ENCODE results near the gene NCOA3.

The NCOA3 gene

GRCh38 chr20:47531458-47531857, 29.8 kb downstream of the NCOA3 start:
- TF ChIP-seq ZBTB7A (IDR thresholded peaks at IDR 0.05; ENCODE audit: low read depth), result no peak
- TF ChIP-seq EGR1 (IDR thresholded peaks at IDR 0.05), result no peak
- no peak for TF ChIP-seq MAX (IDR thresholded peaks at IDR 0.05)
- TF ChIP-seq NFIC (IDR thresholded peaks at IDR 0.05), result no peak
- TF ChIP-seq CREB1 (IDR thresholded peaks at IDR 0.05; ENCODE audit: low read depth), result no peak
- TF ChIP-seq TAF1 (IDR thresholded peaks at IDR 0.05; ENCODE audit: low read depth), result no peak
- no peak for TF ChIP-seq FOXM1 (IDR thresholded peaks at IDR 0.05; ENCODE audit: borderline replicate concordance, low read depth)

GRCh38 chr20:47532002-47532401, 30.3 kb downstream of the NCOA3 start:
- no peak for TF ChIP-seq EP300 (IDR thresholded peaks at IDR 0.05; ENCODE audit: borderline replicate concordance)
- no peak for TF ChIP-seq REST (IDR thresholded peaks at IDR 0.05; ENCODE audit: low read depth)
- TF ChIP-seq TAF1 (IDR thresholded peaks at IDR 0.05; ENCODE audit: low read depth), result no peak
- TF ChIP-seq, protein P1, sequence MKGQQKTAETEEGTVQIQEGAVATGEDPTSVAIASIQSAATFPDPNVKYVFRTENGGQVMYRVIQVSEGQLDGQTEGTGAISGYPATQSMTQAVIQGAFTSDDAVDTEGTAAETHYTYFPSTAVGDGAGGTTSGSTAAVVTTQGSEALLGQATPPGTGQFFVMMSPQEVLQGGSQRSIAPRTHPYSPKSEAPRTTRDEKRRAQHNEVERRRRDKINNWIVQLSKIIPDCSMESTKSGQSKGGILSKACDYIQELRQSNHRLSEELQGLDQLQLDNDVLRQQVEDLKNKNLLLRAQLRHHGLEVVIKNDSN (IDR thresholded peaks at IDR 0.05), result no peak
- TF ChIP-seq YY1 (IDR thresholded peaks at IDR 0.05; ENCODE audit: low read depth), result no peak
- TF ChIP-seq MAX (IDR thresholded peaks at IDR 0.05), result no peak
- no peak for TF ChIP-seq NFIC (IDR thresholded peaks at IDR 0.05)
- no peak for TF ChIP-seq CREB1 (IDR thresholded peaks at IDR 0.05; ENCODE audit: low read depth)
- no peak for TF ChIP-seq RAD21 (IDR thresholded peaks at IDR 0.05; ENCODE audit: low read depth)
- no peak for TF ChIP-seq CEBPB (IDR thresholded peaks at IDR 0.05)
- no peak for TF ChIP-seq EGR1 (IDR thresholded peaks at IDR 0.05)

DNA sequence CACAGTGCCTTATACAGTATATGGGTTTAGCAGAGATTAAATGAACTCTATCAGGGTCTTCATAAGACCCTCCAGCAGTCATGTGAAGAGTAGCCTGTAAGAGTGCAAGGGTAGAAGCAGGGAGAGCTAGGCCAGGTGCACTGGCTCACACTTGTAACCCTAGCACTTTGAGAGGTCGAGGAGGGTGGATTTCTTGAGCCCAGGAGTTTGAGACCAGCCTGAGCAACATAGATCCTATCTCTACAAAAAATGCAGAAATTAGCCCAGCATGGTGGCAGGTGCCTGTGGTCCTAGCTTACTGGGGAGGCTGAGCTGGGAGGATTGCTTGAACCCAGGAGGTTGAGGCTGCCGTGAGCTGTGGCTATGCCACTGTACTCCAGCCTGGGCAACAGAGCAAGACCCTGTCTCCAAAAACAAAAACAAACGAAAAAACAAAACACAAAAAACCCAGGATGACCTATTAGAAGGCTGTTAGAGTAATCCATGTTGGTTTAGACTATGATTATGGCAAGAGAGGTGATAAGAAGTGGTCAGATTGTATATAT, 31.9 kb downstream of the NCOA3 start:
- TF ChIP-seq, protein P1 (IDR thresholded peaks at IDR 0.05), result no peak
- TF ChIP-seq ZBTB7A (IDR thresholded peaks at IDR 0.05; ENCODE audit: low read depth), result no peak

DNA sequence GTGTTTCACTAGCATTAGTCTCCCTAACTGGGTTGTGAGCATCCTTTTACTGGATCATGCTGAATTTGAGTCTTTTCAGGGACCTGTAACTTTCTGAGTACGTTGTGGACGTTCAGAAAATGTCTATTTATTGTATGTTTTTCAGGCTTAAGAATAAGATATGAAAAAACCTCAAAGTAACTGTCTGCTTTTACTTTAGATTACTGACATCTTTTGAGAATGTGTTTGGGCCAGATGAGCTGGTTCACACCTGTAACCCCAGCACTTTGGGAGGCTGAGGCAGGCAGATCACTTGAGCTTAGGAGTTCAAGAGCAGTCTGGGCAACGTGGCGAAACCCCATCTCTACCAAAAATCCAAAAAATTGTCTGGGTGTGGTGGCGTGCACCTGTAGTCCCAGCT, 32.7 kb downstream of the NCOA3 start:
- TF ChIP-seq CREB1 (IDR thresholded peaks at IDR 0.05; ENCODE audit: low read depth) (no peak), REST (IDR thresholded peaks at IDR 0.05; ENCODE audit: low read depth) (no peak), CEBPB (IDR thresholded peaks at IDR 0.05) (no peak), TCF12 (IDR thresholded peaks at IDR 0.05; ENCODE audit: low read depth) (no peak), YY1 (IDR thresholded peaks at IDR 0.05; ENCODE audit: low read depth) (no peak), TEAD4 (IDR thresholded peaks at IDR 0.05) (no peak)

DNA sequence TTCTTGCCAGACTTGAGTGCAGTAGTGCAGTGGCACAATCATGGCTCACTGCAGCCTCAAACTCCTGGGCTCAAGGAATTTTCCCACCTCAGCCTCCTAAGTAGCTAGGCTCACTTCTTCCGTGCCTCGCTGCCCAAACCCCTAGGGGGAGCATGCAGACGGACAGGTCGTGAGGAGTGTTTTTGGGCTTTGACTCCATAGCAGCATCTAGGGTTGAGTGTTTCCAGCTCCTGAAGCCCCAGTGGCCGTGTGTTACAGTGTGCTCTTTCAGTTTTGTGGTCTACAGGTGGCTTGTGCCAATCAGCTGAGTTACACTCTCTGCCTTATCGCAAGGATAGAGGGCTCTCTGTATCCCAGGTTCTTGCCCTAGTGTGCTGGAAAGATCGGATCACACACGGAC, 33.4 kb downstream of the NCOA3 start:
- TF ChIP-seq TCF12 (IDR thresholded peaks at IDR 0.05; ENCODE audit: low read depth) (no peak), NFIC (IDR thresholded peaks at IDR 0.05) (no peak), RAD21 (IDR thresholded peaks at IDR 0.05; ENCODE audit: low read depth) (no peak), EP300 (IDR thresholded peaks at IDR 0.05; ENCODE audit: borderline replicate concordance) (no peak), MAX (IDR thresholded peaks at IDR 0.05) (no peak), EGR1 (IDR thresholded peaks at IDR 0.05) (no peak), FOXM1 (IDR thresholded peaks at IDR 0.05; ENCODE audit: borderline replicate concordance, low read depth) (no peak), REST (IDR thresholded peaks at IDR 0.05; ENCODE audit: low read depth) (no peak), TEAD4 (IDR thresholded peaks at IDR 0.05) (no peak), ZBTB7A (IDR thresholded peaks at IDR 0.05; ENCODE audit: low read depth) (no peak)

Data from Ishikawa (cell line).